ENCODE results near the gene MKRN3.

DNA sequence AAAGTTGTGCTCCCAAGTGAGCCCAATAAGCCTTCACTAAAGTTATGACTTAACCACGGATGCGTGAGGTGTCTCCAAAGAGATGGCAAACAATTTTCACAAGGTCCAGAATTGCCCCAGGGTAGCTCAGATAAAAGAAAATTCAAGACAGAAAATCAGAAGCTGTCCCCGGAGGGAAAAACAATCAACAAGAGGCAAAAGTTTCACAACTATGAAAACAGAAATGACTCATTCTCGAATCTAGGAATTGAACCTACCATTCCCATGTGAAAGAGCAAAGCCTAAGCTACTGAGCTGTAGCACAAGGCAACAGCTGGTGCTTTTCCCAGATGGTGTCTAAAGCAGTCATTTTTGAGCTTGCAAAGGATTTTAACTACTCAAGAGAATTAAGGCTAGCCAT is 33.5 kb upstream of the MKRN3 start:
- no peak for TF ChIP-seq GATA2 (IDR thresholded peaks at IDR 0.05; ENCODE audit: low read depth, low read length)
- no peak for TF ChIP-seq GATA3 (IDR thresholded peaks at IDR 0.05; ENCODE audit: low read depth, low read length)
